Activated CD8-positive, alpha-beta T cell treated with anti-CD3 and anti-CD28 coated beads for 36 hours (primary cell): Measurements from ENCODE around the gene CMC2. TPM values are rescaled to one million over a fixed set of nuclear protein-coding genes. Genes with fewer than 3 reads are reported as not detected.

ENCODE experiments used
- ATAC-seq: fragments of 200-7000 bp; cut with Tn5 transposase; one replicate; pipeline ENCODE4 v1.10.0; 2021; ENCODE audit warnings: mild to moderate bottlenecking, moderate library complexity
- CTCF ChIA-PET: fragments of 350-600 bp; sonication (Branson Sonifier 250); formaldehyde crosslinking; loops from one replicate; lab custom pipeline; 2021; ENCODE audit warnings: antibody characterized with exemption; lab: Charles Lee
- POLR2A ChIA-PET: fragments of 350-600 bp; sonication (Branson Sonifier 250); formaldehyde crosslinking; loops from one replicate; lab custom pipeline; 2021; ENCODE audit warnings: antibody characterized with exemption; lab: Charles Lee
- DNase-seq: peaks from one replicate; pipeline ENCODE4 v3.0.0-alpha.2; 2020
- H3K27ac Mint-ChIP-seq: one replicate; pipeline ENCODE4 v1.8.0; 2021; ENCODE audit warnings: mild to moderate bottlenecking, mixed read lengths
- H3K27me3 Mint-ChIP-seq: one replicate; pipeline ENCODE4 v1.8.0; 2021; ENCODE audit warnings: mixed read lengths
- H3K36me3 Mint-ChIP-seq: one replicate; pipeline ENCODE4 v1.8.0; 2021; ENCODE audit warnings: low read depth, mixed read lengths
- H3K4me1 Mint-ChIP-seq: one replicate; pipeline ENCODE4 v1.8.0; 2021; ENCODE audit warnings: low read depth, mixed read lengths
- H3K4me3 Mint-ChIP-seq: one replicate; pipeline ENCODE4 v1.8.0; 2021; ENCODE audit warnings: mild to moderate bottlenecking, moderate library complexity, mixed read lengths
- H3K9me3 Mint-ChIP-seq: one replicate; pipeline ENCODE4 v1.8.0; 2021; ENCODE audit warnings: mixed read lengths
- intact Hi-C: fragments of 100-400 bp; cut with micrococcal nuclease; formaldehyde crosslinking; loops from one replicate; pipeline ENCODE4 v1.10.0; 2022
- total RNA-seq, 2 experiments: library from RNA; stranded (reverse); gene quantifications; one replicate each; pipeline ENCODE4 v1.2.3, GENCODE V29; 2021
- TF ChIP-seq, protein P1 (sequence below): fragments of 200-600 bp; IDR thresholded peaks from one replicate; pipeline ENCODE4 v1.8.0; 2022; ENCODE audit warnings: antibody characterized with exemption, mild to moderate bottlenecking

The CMC2 gene
- 100 to 1,000 TPM; 105 to 106 TPM for total RNA-seq

DNA sequence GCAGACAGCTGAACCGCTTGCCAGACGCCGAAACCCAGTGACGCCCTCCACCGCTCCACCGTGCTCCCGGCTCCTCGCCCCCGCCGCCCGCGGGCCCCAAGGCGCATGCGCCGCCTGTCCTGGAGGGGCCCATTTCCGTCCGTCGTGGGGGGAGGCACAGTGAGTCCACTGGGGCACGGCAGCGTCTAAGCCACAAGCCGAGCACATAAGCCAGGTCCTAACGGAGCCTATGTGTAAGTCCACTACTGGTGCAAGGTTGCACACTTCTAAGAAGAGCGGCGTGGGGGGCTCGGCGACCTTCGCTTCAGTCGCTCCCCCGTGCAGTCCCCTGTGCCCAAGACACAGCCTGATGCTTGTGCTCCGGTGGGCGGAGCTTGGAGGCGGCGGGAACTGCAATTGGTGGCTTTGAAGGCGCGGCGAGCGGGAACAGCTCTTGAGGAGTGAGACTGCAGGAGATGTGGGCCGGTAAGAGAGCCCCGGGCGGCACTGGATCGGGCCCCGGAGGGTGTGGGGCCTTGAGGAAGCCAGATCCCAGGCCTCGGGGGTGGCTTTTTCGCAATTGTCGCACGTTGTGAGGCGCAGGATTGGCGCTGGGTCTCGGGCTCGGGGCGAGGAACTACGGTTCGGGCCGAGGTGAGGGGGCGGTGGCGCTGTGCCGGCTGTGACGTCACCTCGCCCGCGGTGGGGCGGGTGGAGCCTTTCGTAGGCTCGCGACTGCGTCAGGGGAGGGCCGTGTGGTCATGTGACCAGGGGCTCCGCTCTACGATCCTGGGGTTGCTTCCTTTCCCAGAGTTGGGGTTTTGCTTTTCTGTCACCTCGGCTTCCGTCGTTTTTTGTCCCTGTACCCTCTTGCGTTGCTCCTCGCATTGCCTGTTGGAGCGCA, at the start of gene CMC2, which contains the start of gene CENPN:
CMC2 (minus strand) TSS at position 73 of the 883 bp plus-strand sequence. CDS start 9,491 bp downstream, outside the sequence.
CENPN (plus strand) TSS at position 402 of the 883 bp plus-strand sequence. CDS start 4,726 bp downstream, outside the sequence.
- Mint-ChIP-seq H3K9me3 (no peaks in the 10 kb centered on the region), H3K27me3 (no peaks in the 10 kb centered on the region), H3K36me3 (peaks cover 42% of the 10 kb centered on the region), H3K4me1 (peaks cover 41% of the 10 kb centered on the region), H3K4me3 (peak within 1 kb of the TSS; percentile 86), H3K27ac (peak within 1 kb of the TSS; percentile 100)
- DNase-seq (peak; percentile 99), ATAC-seq (peak; percentile 86)
- ChIA-PET CTCF (interaction anchor here (0.9 to 1.4 kb wide), 2 partner anchors 29 to 70 kb away, joined by 4 read pairs; partner anchors contain the start of genes ATMIN and C16orf46), POLR2A (interaction anchor here (0.9 to 3.2 kb wide), 10 partner anchors 10 to 308 kb away, joined by 3 to 20 read pairs (median 3); partner anchors contain the start of genes ATMIN, C16orf46 and GAN)
- intact Hi-C loops = loop anchor here (5.0 kb wide), 1 partner anchor 70 kb away; the partner anchor contains the start of gene C16orf46
- TF ChIP-seq, protein P1, sequence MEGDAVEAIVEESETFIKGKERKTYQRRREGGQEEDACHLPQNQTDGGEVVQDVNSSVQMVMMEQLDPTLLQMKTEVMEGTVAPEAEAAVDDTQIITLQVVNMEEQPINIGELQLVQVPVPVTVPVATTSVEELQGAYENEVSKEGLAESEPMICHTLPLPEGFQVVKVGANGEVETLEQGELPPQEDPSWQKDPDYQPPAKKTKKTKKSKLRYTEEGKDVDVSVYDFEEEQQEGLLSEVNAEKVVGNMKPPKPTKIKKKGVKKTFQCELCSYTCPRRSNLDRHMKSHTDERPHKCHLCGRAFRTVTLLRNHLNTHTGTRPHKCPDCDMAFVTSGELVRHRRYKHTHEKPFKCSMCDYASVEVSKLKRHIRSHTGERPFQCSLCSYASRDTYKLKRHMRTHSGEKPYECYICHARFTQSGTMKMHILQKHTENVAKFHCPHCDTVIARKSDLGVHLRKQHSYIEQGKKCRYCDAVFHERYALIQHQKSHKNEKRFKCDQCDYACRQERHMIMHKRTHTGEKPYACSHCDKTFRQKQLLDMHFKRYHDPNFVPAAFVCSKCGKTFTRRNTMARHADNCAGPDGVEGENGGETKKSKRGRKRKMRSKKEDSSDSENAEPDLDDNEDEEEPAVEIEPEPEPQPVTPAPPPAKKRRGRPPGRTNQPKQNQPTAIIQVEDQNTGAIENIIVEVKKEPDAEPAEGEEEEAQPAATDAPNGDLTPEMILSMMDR = no peak

DNA sequence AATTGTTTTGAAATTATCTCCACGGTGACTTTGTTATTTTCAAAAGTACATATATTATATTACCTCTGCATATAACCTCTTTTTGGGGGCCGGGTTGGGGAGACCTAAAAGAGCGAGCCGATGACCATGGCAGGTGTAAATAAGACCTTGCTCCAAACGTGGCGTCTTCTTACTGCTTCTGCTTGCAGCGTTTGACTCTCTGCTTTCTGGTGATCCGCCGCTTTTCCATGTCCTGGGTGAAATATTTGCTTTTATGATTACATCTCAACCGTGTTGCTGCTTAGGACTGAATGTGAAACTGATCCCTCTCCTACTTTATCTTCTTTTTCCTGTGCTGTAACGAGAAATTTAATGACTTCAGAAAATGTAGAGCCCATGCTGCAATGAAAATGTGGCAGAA, 47.1 kb upstream of the CMC2 start:
- ChIA-PET POLR2A (no interaction called here), CTCF (interaction anchor here (0.5 kb wide), 1 partner anchor 271 kb away, joined by 3 read pairs; no protein-coding TSS in a partner anchor)
- Mint-ChIP-seq H3K4me3 (no peak overlapping the region), H3K27me3 (no peaks in the 10 kb centered on the region), H3K36me3 (peaks cover 4% of the 10 kb centered on the region), H3K27ac (no peak overlapping the region), H3K9me3 (peaks cover 14% of the 10 kb centered on the region), H3K4me1 (peaks cover 6% of the 10 kb centered on the region)
- TF ChIP-seq, protein P1 = no peak
- ATAC-seq = no peak
- intact Hi-C loops = no loop called here
- DNase-seq = no peak

DNA sequence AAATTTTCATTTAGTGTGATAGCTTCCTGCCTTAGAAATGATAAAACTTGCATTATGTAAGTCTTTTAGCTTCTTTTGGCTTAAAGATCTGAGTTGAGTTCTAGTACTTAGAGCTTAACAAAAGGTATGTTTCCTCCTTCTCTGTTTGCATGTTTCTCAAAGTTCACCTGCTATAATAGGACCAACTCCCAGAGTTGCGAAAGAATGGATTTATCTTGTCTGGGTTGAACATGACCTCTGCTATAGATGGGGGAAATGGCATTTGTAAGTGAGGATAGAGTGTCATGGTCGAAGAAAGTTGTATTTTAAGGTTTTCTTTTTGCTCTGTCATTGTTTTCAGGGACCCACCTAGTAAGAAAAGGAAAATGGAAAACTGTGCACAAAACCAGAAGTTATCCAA, 36.1 kb upstream of the CMC2 start:
- intact Hi-C loops = no loop called here
- H3K9me3 Mint-ChIP-seq = no peaks in the 10 kb centered on the region
- H3K4me1 Mint-ChIP-seq = peaks cover 13% of the 10 kb centered on the region
- ATAC-seq (no peak), DNase-seq (no peak)
- no peak overlapping the region for H3K4me3 Mint-ChIP-seq
- H3K36me3 Mint-ChIP-seq = peaks cover 36% of the 10 kb centered on the region
- ChIA-PET POLR2A (no interaction called here), CTCF (no interaction called here)
- peak overlapping the region; percentile 31 for H3K27ac Mint-ChIP-seq
- no peaks in the 10 kb centered on the region for H3K27me3 Mint-ChIP-seq
- TF ChIP-seq, protein P1 = no peak

DNA sequence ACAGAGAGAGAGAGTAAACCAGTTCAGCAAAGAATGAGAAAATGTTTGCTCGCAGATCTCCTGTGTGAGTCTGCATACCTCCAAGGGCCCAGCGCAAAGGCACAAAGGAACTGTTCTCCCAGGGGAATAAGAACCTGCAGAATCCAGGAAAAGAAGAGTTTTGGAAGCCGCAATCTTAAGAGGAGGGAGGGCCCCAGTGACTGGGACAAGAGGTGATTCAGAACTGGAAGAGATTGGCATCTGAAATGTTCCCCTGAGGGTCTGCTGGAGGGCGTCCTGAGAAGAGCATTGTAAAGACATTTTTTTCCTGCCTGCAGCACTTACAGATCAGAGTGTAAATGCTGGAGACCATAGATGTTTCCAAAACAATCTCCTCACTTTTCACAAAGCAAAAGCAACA, 35.0 kb upstream of the CMC2 start:
- peaks cover 42% of the 10 kb centered on the region for H3K36me3 Mint-ChIP-seq
- CTCF ChIA-PET = no interaction called here
- POLR2A ChIA-PET = no interaction called here
- intact Hi-C loops = no loop called here
- H3K9me3 Mint-ChIP-seq = no peaks in the 10 kb centered on the region
- peaks cover 22% of the 10 kb centered on the region for H3K4me1 Mint-ChIP-seq
- DNase-seq = no peak
- TF ChIP-seq, protein P1 = no peak
- ATAC-seq = no peak
- no peak overlapping the region for H3K4me3 Mint-ChIP-seq
- peak overlapping the region; percentile 20 for H3K27ac Mint-ChIP-seq
- H3K27me3 Mint-ChIP-seq = no peaks in the 10 kb centered on the region
